DOHH2 (cell line): ENCODE results near the gene MRC1.

Source experiments
- H3F3A ChIP-seq: fragments of 200-600 bp; sonication (generic), shearing (Covaris generic); 2 replicates; pipeline ENCODE4 v1.6.0; 2016; ENCODE audit warnings: antibody characterized with exemption, mild to moderate bottlenecking; ENCODE audit not compliant: control insufficient read depth, insufficient read depth
- H3K27ac ChIP-seq: fragments of 200-600 bp; sonication (generic); 2 replicates; pipeline ENCODE4 v1.5.1; 2014; ENCODE audit warnings: low read depth, mild to moderate bottlenecking, low read length, moderate library complexity
- H3K27me3 ChIP-seq: fragments of 200-600 bp; sonication (generic); 2 replicates; pipeline ENCODE4 v1.6.1; 2014; ENCODE audit warnings: mild to moderate bottlenecking, low read length, mixed read lengths; ENCODE audit not compliant: control insufficient read depth
- H3K36me3 ChIP-seq: fragments of 200-600 bp; sonication (generic); 2 replicates; pipeline ENCODE4 v1.6.1; 2014; ENCODE audit warnings: mild to moderate bottlenecking, low read length, moderate library complexity, mixed read lengths; ENCODE audit not compliant: control insufficient read depth
- H3K4me1 ChIP-seq: fragments of 200-600 bp; sonication (generic); 2 replicates; pipeline ENCODE4 v1.6.1; 2014; ENCODE audit warnings: mild to moderate bottlenecking, low read length, mixed read lengths; ENCODE audit not compliant: control insufficient read depth
- H3K4me2 ChIP-seq: fragments of 200-600 bp; sonication (generic); 2 replicates; pipeline ENCODE4 v1.6.0; 2014; ENCODE audit warnings: mild to moderate bottlenecking, low read length, moderate library complexity
- H3K4me3 ChIP-seq: fragments of 200-600 bp; sonication (generic); 2 replicates; pipeline ENCODE4 v1.5.1; 2014; ENCODE audit warnings: mild to moderate bottlenecking, low read length, mixed read lengths
- H3K79me2 ChIP-seq: fragments of 200-600 bp; sonication (generic); 2 replicates; pipeline ENCODE4 v1.6.1; 2014; ENCODE audit warnings: mild to moderate bottlenecking, low read length, mixed read lengths; ENCODE audit not compliant: control insufficient read depth
- H3K9me2 ChIP-seq: fragments of 200-600 bp; sonication (generic); replicated peaks from 2 replicates; pipeline ENCODE4 v1.6.1; 2014; ENCODE audit warnings: mild to moderate bottlenecking, low read length, mixed read lengths; ENCODE audit not compliant: control insufficient read depth
- H3K9me3 ChIP-seq: fragments of 200-600 bp; sonication (generic); 2 replicates; pipeline ENCODE4 v1.6.1; 2014; ENCODE audit warnings: antibody characterized with exemption, low read length, mixed read lengths; ENCODE audit not compliant: control insufficient read depth, insufficient read depth
- H4K20me1 ChIP-seq: fragments of 200-600 bp; sonication (generic); 2 replicates; pipeline ENCODE4 v1.6.0; 2014; ENCODE audit warnings: low read depth, mild to moderate bottlenecking, antibody characterized with exemption, low read length, moderate library complexity; ENCODE audit not compliant: control insufficient read depth, insufficient read depth
- CTCF ChIP-seq: fragments of 200-600 bp; sonication (generic); IDR thresholded peaks from one replicate; pipeline ENCODE4 v1.5.1; 2014; ENCODE audit warnings: antibody characterized with exemption, mild to moderate bottlenecking, low read depth, low read length; ENCODE audit not compliant: poor library complexity, severe bottlenecking
- EZH2phosphoT487 ChIP-seq: fragments of 200-600 bp; sonication (generic); IDR thresholded peaks from 2 replicates; pipeline ENCODE4 v1.6.1; 2017; ENCODE audit warnings: borderline replicate concordance, mild to moderate bottlenecking, antibody characterized with exemption, low read length, moderate library complexity, mixed read lengths

MRC1 gene

DNA sequence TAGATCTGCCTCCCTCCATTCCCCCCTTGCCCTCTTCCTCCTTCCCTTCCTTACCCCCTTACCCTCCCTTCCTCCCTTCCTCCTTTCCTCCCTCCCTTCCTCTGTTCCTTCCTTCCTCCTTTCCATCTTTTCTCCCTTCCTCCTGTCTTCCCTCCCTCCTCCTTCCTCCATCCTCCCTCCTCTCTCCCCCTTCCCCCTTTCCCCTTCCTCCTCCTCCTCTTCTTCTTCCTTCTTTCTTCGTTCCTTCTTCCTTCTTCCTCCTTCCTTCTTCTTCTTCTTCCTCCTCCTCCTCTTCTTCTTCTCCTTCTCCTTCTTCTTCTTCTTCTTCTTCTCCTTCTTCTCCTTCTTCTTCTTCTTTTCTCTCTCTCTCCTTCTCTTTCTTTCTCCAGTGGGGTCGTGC, 57.9 kb downstream of the MRC1 start:
- Histone ChIP-seq H3K27me3 (no peaks in the 10 kb centered on the region), H4K20me1 (no peaks in the 10 kb centered on the region), H3K27ac (no peak overlapping the region), H3F3A (no peaks in the 10 kb centered on the region), H3K4me1 (no peaks in the 10 kb centered on the region), H3K9me3 (no peaks in the 10 kb centered on the region), H3K36me3 (no peaks in the 10 kb centered on the region), H3K4me3 (no peak overlapping the region), H3K9me2 (no peaks in the 10 kb centered on the region), H3K4me2 (no peak overlapping the region), H3K79me2 (no peaks in the 10 kb centered on the region)
- TF ChIP-seq CTCF (no peak), EZH2phosphoT487 (no peak)

DNA sequence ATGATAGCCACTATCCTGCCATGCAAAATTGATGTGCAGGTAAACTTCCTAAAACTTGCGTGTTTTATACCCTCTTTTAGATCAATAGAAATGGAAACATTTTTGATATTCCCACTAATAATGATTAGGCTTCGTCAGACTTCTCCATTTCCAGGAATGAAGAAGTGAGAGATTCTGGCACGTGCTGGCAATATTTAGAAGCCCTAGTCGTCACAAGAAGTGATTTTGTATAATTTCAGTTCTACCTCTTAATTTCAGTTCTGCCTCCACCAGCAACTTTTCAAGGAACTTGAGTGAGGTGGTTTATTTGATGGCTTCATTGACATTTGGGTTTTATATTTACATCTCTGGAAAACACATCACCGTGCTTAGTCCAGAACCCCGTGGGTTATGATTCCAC, 61.9 kb downstream of the MRC1 start:
- Histone ChIP-seq H3K79me2 (no peaks in the 10 kb centered on the region), H3K4me2 (no peak overlapping the region), H3K27me3 (no peaks in the 10 kb centered on the region), H4K20me1 (no peaks in the 10 kb centered on the region), H3K27ac (no peak overlapping the region), H3K36me3 (no peaks in the 10 kb centered on the region), H3K4me3 (no peak overlapping the region), H3K4me1 (no peaks in the 10 kb centered on the region), H3K9me3 (no peaks in the 10 kb centered on the region), H3F3A (no peaks in the 10 kb centered on the region), H3K9me2 (no peaks in the 10 kb centered on the region)
- TF ChIP-seq EZH2phosphoT487 (no peak), CTCF (no peak)

DNA sequence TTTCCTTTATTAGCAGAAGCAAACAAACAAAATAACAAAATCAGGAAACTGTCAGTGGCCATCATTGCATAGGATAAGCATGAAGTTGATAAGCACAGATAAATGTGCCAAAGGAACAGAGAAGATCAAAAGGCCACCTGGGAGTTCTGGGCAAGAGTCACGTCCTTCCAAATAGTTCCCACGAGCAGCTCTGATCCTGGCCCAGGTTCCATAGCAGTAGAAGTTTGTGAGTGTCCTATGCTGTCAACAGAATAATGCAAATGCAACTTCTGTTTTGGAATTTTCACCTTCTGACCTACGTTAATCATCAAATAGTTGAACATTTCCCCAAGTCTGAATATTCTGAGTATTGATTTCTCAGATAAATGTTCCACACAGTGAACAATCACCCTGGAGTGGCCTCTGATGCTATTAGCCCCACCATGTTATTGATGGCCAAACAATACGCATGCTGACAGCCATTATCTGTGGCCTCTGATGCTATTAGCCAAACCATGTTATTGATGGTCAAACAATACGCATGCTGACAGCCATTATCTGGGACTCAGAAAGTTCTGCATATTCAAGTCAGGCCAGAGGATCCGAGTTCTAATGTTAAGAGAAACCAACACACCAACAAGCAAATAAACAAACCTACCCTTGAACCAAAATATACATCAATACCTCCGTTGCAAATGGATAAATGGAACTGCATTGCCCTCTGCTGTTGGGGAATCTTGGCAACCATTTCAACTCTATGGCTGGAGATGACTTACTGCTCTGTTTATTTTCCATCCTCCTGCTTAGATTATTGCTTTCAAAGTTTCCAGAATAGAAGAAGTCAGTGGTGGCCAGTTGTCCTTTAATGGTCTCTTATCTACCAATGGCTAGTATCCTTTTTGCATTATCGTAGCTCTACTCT, 63.3 kb downstream of the MRC1 start:
- Histone ChIP-seq H3K4me3 (no peak overlapping the region), H3K79me2 (no peaks in the 10 kb centered on the region), H3K4me1 (no peaks in the 10 kb centered on the region), H3K27ac (no peak overlapping the region), H3K4me2 (no peak overlapping the region), H3K27me3 (no peaks in the 10 kb centered on the region), H4K20me1 (no peaks in the 10 kb centered on the region), H3K9me3 (no peaks in the 10 kb centered on the region), H3F3A (no peaks in the 10 kb centered on the region), H3K36me3 (no peaks in the 10 kb centered on the region), H3K9me2 (no peaks in the 10 kb centered on the region)
- TF ChIP-seq CTCF (peak; percentile 54), EZH2phosphoT487 (no peak)
